PC-9 (cell line): ENCODE results near the gene PODXL2. TPM values are rescaled to one million over a fixed set of nuclear protein-coding genes. Genes with fewer than 3 reads are reported as not detected.

Source experiments
- BruUV-seq: library from RNA; stranded (reverse); fragments of 400-500 nt; replicated peaks from 2 replicates; lab custom pipeline; 2021; lab: Mats Ljungman, UMichigan
- CTCF ChIA-PET: fragments of 300-600 bp; sonication (Branson Sonifier 250); formaldehyde crosslinking; loops from one replicate; lab custom pipeline; 2022; ENCODE audit warnings: antibody characterized with exemption; lab: Charles Lee
- POLR2A ChIA-PET: fragments of 300-600 bp; sonication (Branson Sonifier 250); formaldehyde crosslinking; loops from one replicate; lab custom pipeline; 2022; ENCODE audit warnings: antibody characterized with exemption; ENCODE audit not compliant: unreplicated experiment; lab: Charles Lee
- DNase-seq, 2 experiments: peaks; one replicate each; pipeline versions ENCODE4 v3.0.0 to v3.0.0-alpha.2; 2015 to 2022; ENCODE audit warnings: mixed read lengths in 1 of 2
- H2AFZ ChIP-seq: fragments of 200-600 bp; sonication (generic); 2 replicates; pipeline ENCODE4 v1.8.1; 2017; ENCODE audit warnings: antibody characterized with exemption
- H3F3A ChIP-seq: fragments of 200-600 bp; sonication (generic); 2 replicates; pipeline ENCODE4 v1.8.1; 2017; ENCODE audit warnings: antibody characterized with exemption, mild to moderate bottlenecking, low read depth; ENCODE audit not compliant: insufficient read depth
- H3K27ac ChIP-seq: fragments of 200-600 bp; sonication (generic); 2 replicates; pipeline ENCODE4 v1.6.1; 2016; ENCODE audit warnings: mixed run types
- H3K27me3 ChIP-seq: fragments of 200-600 bp; sonication (generic); 2 replicates; pipeline ENCODE4 v1.6.1; 2016; ENCODE audit warnings: low read depth, mixed run types; ENCODE audit not compliant: insufficient read depth
- H3K36me3 ChIP-seq: fragments of 200-600 bp; sonication (generic); 2 replicates; pipeline ENCODE4 v1.6.1; 2016; ENCODE audit warnings: low read depth, mixed run types
- H3K4me1 ChIP-seq: fragments of 200-600 bp; sonication (generic); replicated peaks from 2 replicates; pipeline ENCODE4 v1.6.1; 2016; ENCODE audit warnings: mixed run types; ENCODE audit not compliant: insufficient read depth
- H3K4me2 ChIP-seq: fragments of 200-600 bp; sonication (generic); 2 replicates; pipeline ENCODE4 v1.6.1; 2017; ENCODE audit warnings: mixed run types
- H3K4me3 ChIP-seq: fragments of 200-600 bp; sonication (generic); 2 replicates; pipeline ENCODE4 v1.6.1; 2016; ENCODE audit warnings: mixed run types
- H3K79me2 ChIP-seq: fragments of 200-600 bp; sonication (generic); 2 replicates; pipeline ENCODE4 v1.6.1; 2017; ENCODE audit warnings: low read depth, mixed run types
- H3K9me2 ChIP-seq: fragments of 200-600 bp; sonication (generic); 2 replicates; pipeline ENCODE4 v1.8.1; 2017; ENCODE audit warnings: mild to moderate bottlenecking; ENCODE audit not compliant: insufficient read depth
- H3K9me3 ChIP-seq: fragments of 200-600 bp; sonication (generic); 2 replicates; pipeline ENCODE4 v1.8.1; 2016; ENCODE audit warnings: low read depth; ENCODE audit not compliant: insufficient read depth
- H4K20me1 ChIP-seq: fragments of 200-600 bp; sonication (generic); 2 replicates; pipeline ENCODE4 v1.8.1; 2017; ENCODE audit not compliant: insufficient read depth
- EZH2 ChIP-seq: fragments of 200-600 bp; sonication (generic); IDR thresholded peaks from 2 replicates; pipeline ENCODE4 v1.8.0; 2017; ENCODE audit warnings: antibody characterized with exemption, low read depth
- intact Hi-C: fragments of 100-400 bp; cut with micrococcal nuclease; formaldehyde crosslinking; loops from one replicate; pipeline ENCODE4 v1.10.0; 2022; ENCODE audit not compliant: unreplicated experiment
- total RNA-seq: library from RNA; stranded (reverse); gene quantifications from 2 replicates; pipeline ENCODE4 v1.2.3, GENCODE V29; 2021
- TF ChIP-seq, protein P1 (sequence below): fragments of 200-600 bp; sonication (generic); conservative IDR thresholded peaks from 2 replicates; pipeline ENCODE4 v1.6.1; 2017; ENCODE audit warnings: mixed run types, antibody characterized with exemption, mild to moderate bottlenecking, moderate library complexity

Gene PODXL2
- total RNA-seq, 1 experiment from 2014 or later = 11.9 TPM

DNA sequence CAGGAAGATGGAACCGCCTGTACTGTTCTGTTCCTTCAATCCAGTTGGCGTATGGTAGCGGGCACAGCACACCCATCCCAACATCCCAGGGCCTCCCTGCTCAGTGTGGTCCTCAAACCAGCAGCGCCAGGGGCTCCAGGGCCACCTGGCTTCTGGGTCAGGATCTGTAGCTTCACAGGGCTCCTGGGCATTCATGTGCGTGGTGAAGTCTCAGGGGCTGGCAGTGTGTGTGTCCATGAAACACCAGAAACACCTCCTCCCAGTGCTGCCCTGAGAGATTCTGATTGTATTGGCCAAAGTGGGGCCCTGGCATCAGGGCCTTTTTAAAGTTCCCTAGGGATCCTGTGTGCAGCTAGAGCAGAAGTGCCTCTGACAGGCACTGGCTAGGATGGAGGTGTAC is 85.9 kb downstream of the PODXL2 start:
- no TSS peak for BruUV-seq
- H3K4me1 ChIP-seq = no peaks in the 10 kb centered on the region
- intact Hi-C loops = no loop called here
- no peaks in the 10 kb centered on the region for H3K9me2 ChIP-seq
- H3K79me2 ChIP-seq = no peaks in the 10 kb centered on the region
- H3K36me3 ChIP-seq = no peaks in the 10 kb centered on the region
- DNase-seq = no peak
- no peak overlapping the region for H3K4me2 ChIP-seq
- H3K27me3 ChIP-seq = no peaks in the 10 kb centered on the region
- CTCF ChIA-PET = no interaction called here
- no peaks in the 10 kb centered on the region for H4K20me1 ChIP-seq
- no peak overlapping the region for H3K4me3 ChIP-seq
- H3K9me3 ChIP-seq = no peaks in the 10 kb centered on the region
- TF ChIP-seq EZH2 = no peak
- TF ChIP-seq, protein P1, sequence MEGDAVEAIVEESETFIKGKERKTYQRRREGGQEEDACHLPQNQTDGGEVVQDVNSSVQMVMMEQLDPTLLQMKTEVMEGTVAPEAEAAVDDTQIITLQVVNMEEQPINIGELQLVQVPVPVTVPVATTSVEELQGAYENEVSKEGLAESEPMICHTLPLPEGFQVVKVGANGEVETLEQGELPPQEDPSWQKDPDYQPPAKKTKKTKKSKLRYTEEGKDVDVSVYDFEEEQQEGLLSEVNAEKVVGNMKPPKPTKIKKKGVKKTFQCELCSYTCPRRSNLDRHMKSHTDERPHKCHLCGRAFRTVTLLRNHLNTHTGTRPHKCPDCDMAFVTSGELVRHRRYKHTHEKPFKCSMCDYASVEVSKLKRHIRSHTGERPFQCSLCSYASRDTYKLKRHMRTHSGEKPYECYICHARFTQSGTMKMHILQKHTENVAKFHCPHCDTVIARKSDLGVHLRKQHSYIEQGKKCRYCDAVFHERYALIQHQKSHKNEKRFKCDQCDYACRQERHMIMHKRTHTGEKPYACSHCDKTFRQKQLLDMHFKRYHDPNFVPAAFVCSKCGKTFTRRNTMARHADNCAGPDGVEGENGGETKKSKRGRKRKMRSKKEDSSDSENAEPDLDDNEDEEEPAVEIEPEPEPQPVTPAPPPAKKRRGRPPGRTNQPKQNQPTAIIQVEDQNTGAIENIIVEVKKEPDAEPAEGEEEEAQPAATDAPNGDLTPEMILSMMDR = no peak
- POLR2A ChIA-PET = no interaction called here
- H2AFZ ChIP-seq = no peak overlapping the region
- H3F3A ChIP-seq = no peaks in the 10 kb centered on the region
- no peak overlapping the region for H3K27ac ChIP-seq

DNA sequence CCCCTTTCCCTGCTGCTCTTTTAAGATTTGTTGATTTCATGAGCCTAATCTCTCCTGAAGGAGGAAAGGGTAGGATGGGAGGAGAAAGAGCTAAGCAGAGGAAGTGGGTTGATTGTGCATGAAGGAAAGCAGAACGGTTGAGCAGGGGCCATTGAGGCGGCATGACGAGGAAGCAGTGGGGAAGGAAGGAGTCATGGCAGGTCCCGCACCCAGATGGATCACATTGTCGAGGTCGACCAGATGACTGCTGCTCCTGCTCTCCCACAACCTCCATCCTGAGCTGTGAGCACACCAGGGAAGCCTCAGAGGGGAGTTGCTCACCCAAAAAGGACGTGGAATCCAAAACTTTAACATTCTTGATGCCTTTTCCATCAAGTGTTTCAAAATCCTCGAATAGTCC is 86.5 kb downstream of the PODXL2 start:
- Histone ChIP-seq H3K9me2 (no peaks in the 10 kb centered on the region), H2AFZ (no peak overlapping the region), H3K9me3 (no peaks in the 10 kb centered on the region), H3K79me2 (no peaks in the 10 kb centered on the region), H3K4me1 (no peaks in the 10 kb centered on the region), H3K27me3 (no peaks in the 10 kb centered on the region), H3K4me2 (no peak overlapping the region), H4K20me1 (no peaks in the 10 kb centered on the region), H3K36me3 (no peaks in the 10 kb centered on the region), H3K4me3 (no peak overlapping the region), H3F3A (no peaks in the 10 kb centered on the region), H3K27ac (no peak overlapping the region)
- DNase-seq = no peak
- ChIA-PET CTCF (no interaction called here), POLR2A (no interaction called here)
- no TSS peak for BruUV-seq
- TF ChIP-seq EZH2 = no peak
- intact Hi-C loops = no loop called here

GRCh38 chr3:127716384-127716783 is 87.4 kb downstream of the PODXL2 start:
- Histone ChIP-seq H3K79me2 (no peaks in the 10 kb centered on the region), H3K27ac (no peak overlapping the region), H3K4me1 (no peaks in the 10 kb centered on the region), H4K20me1 (no peaks in the 10 kb centered on the region), H3F3A (no peaks in the 10 kb centered on the region), H3K9me2 (no peaks in the 10 kb centered on the region), H3K36me3 (no peaks in the 10 kb centered on the region), H2AFZ (no peak overlapping the region), H3K4me3 (no peak overlapping the region), H3K9me3 (no peaks in the 10 kb centered on the region), H3K27me3 (no peaks in the 10 kb centered on the region), H3K4me2 (no peak overlapping the region)
- BruUV-seq = no TSS peak
- no peak for DNase-seq
- POLR2A ChIA-PET = no interaction called here
- CTCF ChIA-PET = no interaction called here
- intact Hi-C loops = no loop called here
- TF ChIP-seq, protein P1 = no peak
- no peak for TF ChIP-seq EZH2
